Activated CD4-positive, CD25-positive, alpha-beta regulatory T cell treated with anti-CD3 and anti-CD28 coated beads, Interleukin-2, amount 50 U/mL, for 24 hours (primary cell): ENCODE data around the gene TCP1.
"Not testable (repeated sequence)": the region's sequence is repeated elsewhere in the genome, so short reads cannot be mapped to it uniquely, and the experiment has no call there.

ENCODE experiments used
- ATAC-seq, 2 donors: fragments of 150-1000 bp; cut with Tn5 transposase; one replicate each; pipeline ENCODE4 v1.10.0; 2021; ENCODE audit warnings: mild to moderate bottlenecking in 1 of 2, moderate library complexity in 1 of 2

TCP1 gene

DNA sequence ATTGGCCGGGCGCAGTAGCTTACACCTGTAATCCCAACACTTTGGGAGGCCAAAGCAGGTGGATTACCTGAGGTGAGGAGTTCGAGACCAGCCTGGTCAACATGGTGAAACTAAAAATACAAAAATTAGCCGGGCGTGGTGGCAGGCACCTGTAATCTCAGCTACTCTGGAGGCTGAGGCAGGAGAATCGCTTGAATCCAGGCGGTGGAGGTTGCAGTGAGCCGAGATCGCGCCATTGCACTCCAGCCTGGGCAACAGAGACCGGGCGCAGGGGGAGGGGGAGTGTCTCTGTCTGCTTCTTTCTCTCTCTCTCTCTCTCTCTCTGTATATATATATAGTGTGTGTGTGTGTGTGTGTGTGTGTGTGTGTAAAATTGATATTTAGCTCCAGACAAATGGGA, 56.9 kb downstream of the TCP1 start:
- ATAC-seq = not testable (repeated sequence)

DNA sequence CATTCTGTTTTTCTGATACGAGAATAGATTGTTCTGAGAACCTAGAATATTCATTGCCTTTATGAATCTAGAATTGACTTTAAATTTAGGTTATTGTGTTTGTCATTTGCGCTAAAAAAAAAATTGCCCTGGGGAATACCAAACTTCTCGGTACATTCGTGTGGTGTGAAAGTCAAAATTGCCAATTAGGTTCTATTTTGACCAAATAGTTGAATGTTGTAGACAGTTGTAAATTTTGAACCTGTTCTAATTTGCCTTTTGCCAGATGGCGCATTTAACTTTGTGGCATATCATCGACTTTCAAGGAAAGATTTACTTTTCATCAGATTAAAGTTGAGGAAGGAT, 59.1 kb downstream of the TCP1 start:
- no peak for ATAC-seq

DNA sequence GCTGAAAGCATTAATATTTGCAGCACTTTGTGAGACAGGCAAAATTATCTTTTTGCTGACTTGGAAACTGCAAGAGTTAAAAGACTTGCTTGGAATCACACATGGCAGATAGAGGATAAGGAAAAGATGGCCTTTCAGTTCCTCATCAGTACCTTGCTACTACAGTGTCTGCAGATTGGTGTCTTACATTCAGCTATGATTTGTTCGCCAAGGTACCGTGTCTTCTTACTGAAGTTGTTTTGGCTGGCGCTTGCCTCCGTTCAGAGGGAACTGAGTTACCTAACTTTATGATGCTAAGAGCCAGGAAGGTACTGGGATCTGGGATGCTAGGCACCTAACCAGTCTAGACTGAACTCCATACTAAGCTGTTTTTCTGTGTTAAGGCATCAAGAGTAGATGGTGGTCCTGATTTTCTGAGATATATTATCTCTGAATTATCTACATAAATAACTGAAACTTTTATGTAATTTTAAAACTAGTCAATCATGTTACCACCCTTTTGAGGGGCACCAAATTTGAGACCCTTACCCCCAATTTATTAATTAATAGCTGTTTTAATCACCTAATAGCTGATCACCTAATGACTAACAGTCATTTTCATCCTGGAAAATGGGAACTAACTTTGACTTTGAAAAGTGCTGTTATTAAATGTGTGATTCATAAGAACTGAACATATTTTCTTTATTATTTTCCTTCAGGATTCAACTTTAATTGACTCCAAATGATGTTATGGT, 59.6 kb downstream of the TCP1 start:
- no peak for ATAC-seq

DNA sequence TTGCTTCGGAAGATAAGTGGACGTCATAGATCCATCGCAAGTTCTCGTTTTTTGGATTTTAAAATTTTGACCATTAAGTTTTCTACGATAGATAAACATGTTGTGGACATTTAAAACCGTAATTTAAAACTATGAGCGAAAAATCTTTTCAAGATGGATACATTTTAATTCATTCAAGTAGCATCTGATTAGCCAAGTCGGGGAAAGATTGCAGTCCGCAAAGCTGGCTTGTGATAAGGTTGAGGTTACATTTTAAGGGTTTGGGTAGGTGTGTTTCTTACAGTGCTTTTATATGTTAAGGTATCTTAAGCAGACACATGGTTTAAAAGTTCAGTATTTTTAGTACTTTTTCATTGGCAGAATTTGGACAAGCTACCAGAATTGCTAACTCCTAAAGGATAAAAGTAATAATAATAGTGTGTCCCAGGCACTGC, 60.9 kb downstream of the TCP1 start:
- no peak for ATAC-seq
